HepG2 (cell line): ENCODE results near the gene LEP. TPM values are rescaled to one million over a fixed set of nuclear protein-coding genes. Genes with fewer than 3 reads are reported as not detected.

ENCODE experiments used
- ATAC-seq: fragments of 200-7000 bp; cut with Tn5 transposase; 3 replicates; pipeline ENCODE4 v1.9.1; 2020; ENCODE audit warnings: mild to moderate bottlenecking, moderate library complexity
- BruUV-seq: library from RNA; stranded (reverse); fragments of 400-500 nt; replicated peaks from 2 replicates; lab custom pipeline; 2021; lab: Mats Ljungman, UMichigan
- CTCF ChIA-PET: fragments of 300-600 bp; formaldehyde crosslinking; extraction: SDS; loops from one replicate; lab custom pipeline; 2021; ENCODE audit warnings: low total read pairs, inconsistent platforms, low intra/inter-chr PET ratio; lab: Yijun Ruan, JAX
- POLR2A ChIA-PET: fragments of 350-600 bp; sonication (Branson Sonifier 250); formaldehyde crosslinking; loops from one replicate; lab custom pipeline; 2020; ENCODE audit warnings: antibody characterized with exemption, inconsistent platforms; lab: Yijun Ruan, JAX
- DNase-seq: peaks from one replicate; pipeline ENCODE4 v3.0.0-alpha.2; 2015; ENCODE audit warnings: low spot score
- FAIRE-seq: peaks from 3 replicates; lab custom pipeline; 2011; peaks lifted over from hg19 to GRCh38; lab: Jason Lieb, UNC
- H2AFZ ChIP-seq: one replicate; pipeline ENCODE4 v1.6.1; 2011; ENCODE audit warnings: low read length, inconsistent platforms
- H3K27ac ChIP-seq: fragments of 300-600 bp; 3 replicates; pipeline ENCODE4 v1.8.0; 2011; ENCODE audit warnings: mixed run types, mild to moderate bottlenecking, mixed read lengths, low read length, inconsistent platforms; ENCODE audit not compliant: insufficient read depth; ENCODE audit errors: extremely low read length
- H3K27me3 ChIP-seq, 2 experiments: fragments of 200-600 bp in 1 of 2; 2 replicates in 1 of 2; 3 replicates in 1 of 2; pipeline versions ENCODE4 v1.6.0 to v1.8.0; 2011; ENCODE audit warnings: low read length in 2 of 2, mild to moderate bottlenecking in 2 of 2, moderate library complexity in 2 of 2, inconsistent platforms in 1 of 2; ENCODE audit not compliant: insufficient read depth in 2 of 2, control insufficient read depth in 1 of 2
- H3K36me3 ChIP-seq, 2 experiments: fragments of 200-600 bp in 1 of 2; replicated peaks in 1 of 2; 2 replicates in 1 of 2; 3 replicates in 1 of 2; pipeline versions ENCODE4 v1.5.1 to v1.8.0; 2011; ENCODE audit warnings: low read length in 2 of 2, inconsistent platforms in 1 of 2; ENCODE audit not compliant: insufficient read depth in 2 of 2, control insufficient read depth in 1 of 2
- H3K4me1 ChIP-seq: 2 replicates; pipeline ENCODE4 v1.5.1; 2012; ENCODE audit warnings: low read length, inconsistent platforms; ENCODE audit not compliant: insufficient read depth
- H3K4me2 ChIP-seq: 2 replicates; pipeline ENCODE4 v1.6.0; 2011; ENCODE audit warnings: low read depth, low read length, inconsistent platforms
- H3K4me3 ChIP-seq, 3 experiments: fragments of 200-600 bp in 1 of 3; sonication (generic), shearing (Covaris generic) in 1 of 3; replicated peaks in 1 of 3; 2 replicates each; pipeline ENCODE4 v1.5.1; 2011 to 2016; ENCODE audit warnings: low read length in 3 of 3, inconsistent platforms in 2 of 3, low read depth in 2 of 3, mild to moderate bottlenecking in 2 of 3, control low read depth in 1 of 3, mixed read lengths in 1 of 3; ENCODE audit not compliant: insufficient read depth in 1 of 3
- H3K79me2 ChIP-seq: one replicate; pipeline ENCODE4 v1.6.1; 2011; ENCODE audit warnings: low read length, inconsistent platforms; ENCODE audit not compliant: insufficient read depth
- H3K9ac ChIP-seq: 2 replicates; pipeline ENCODE4 v1.6.0; 2011; ENCODE audit warnings: mild to moderate bottlenecking, low read depth, low read length, inconsistent platforms; ENCODE audit not compliant: insufficient read depth
- H3K9me3 ChIP-seq: 2 replicates; pipeline ENCODE4 v1.5.1; 2012; ENCODE audit warnings: mild to moderate bottlenecking, low read length
- H4K20me1 ChIP-seq: 2 replicates; pipeline ENCODE4 v1.6.0; 2011; ENCODE audit warnings: inconsistent platforms, mild to moderate bottlenecking, low read length, moderate library complexity; ENCODE audit not compliant: insufficient read depth
- FOXJ3 ChIP-seq: sonication (generic); formaldehyde crosslinking; IDR thresholded peaks from 2 replicates; pipeline ENCODE4 v1.4.0; 2020; ENCODE audit warnings: missing genetic modification reagents, mild to moderate bottlenecking, borderline replicate concordance
- SALL1 ChIP-seq: sonication (generic); formaldehyde crosslinking; IDR thresholded peaks from 2 replicates; pipeline ENCODE4 v1.8.0; 2022; ENCODE audit warnings: mild to moderate bottlenecking, missing genetic modification reagents
- SP4 ChIP-seq: sonication (generic); formaldehyde crosslinking; IDR thresholded peaks from 2 replicates; pipeline ENCODE4 v1.8.1; 2023; ENCODE audit warnings: mild to moderate bottlenecking, missing genetic modification reagents
- SP5 ChIP-seq: IDR thresholded peaks from 2 replicates; pipeline ENCODE4 v1.6.1; 2016; ENCODE audit warnings: low read depth, borderline replicate concordance
- ZNF12 ChIP-seq: sonication (generic); formaldehyde crosslinking; IDR thresholded peaks from 2 replicates; pipeline ENCODE4 v1.5.0; 2020; ENCODE audit warnings: missing genetic modification reagents
- ZNF224 ChIP-seq: sonication (generic); formaldehyde crosslinking; IDR thresholded peaks from 2 replicates; pipeline ENCODE4 v1.5.0; 2020; ENCODE audit warnings: mild to moderate bottlenecking, missing genetic modification reagents
- ZNF329 ChIP-seq: sonication (generic); formaldehyde crosslinking; IDR thresholded peaks from 2 replicates; pipeline ENCODE4 v1.9.0; 2021; ENCODE audit warnings: low read depth, mild to moderate bottlenecking, missing genetic modification reagents
- ZNF607 ChIP-seq: sonication (generic); formaldehyde crosslinking; IDR thresholded peaks from 2 replicates; pipeline ENCODE4 v1.5.1; 2020; ENCODE audit warnings: missing genetic modification reagents, mild to moderate bottlenecking, borderline replicate concordance
- ZNF691 ChIP-seq: sonication (generic); formaldehyde crosslinking; IDR thresholded peaks from 2 replicates; pipeline ENCODE4 v1.4.0; 2020; ENCODE audit warnings: missing genetic modification reagents, low read depth, mild to moderate bottlenecking, borderline replicate concordance
- ZNF878 ChIP-seq: sonication (generic); formaldehyde crosslinking; IDR thresholded peaks from 2 replicates; pipeline ENCODE4 v1.8.1; 2023; ENCODE audit warnings: mild to moderate bottlenecking, missing genetic modification reagents, moderate library complexity
- ZSCAN29 ChIP-seq: sonication (generic); formaldehyde crosslinking; conservative IDR thresholded peaks from 2 replicates; pipeline ENCODE4 v1.4.0; 2020; ENCODE audit warnings: mild to moderate bottlenecking, missing genetic modification reagents
- WGBS: methylation state at CpG from one replicate; pipeline ENCODE4 v1.1.6; 2017; ENCODE audit warnings: low lambda C conversion rate; 5-methylcytosine and 5-hydroxymethylcytosine counted together
- in situ Hi-C: cut with HindIII; loops from 2 replicates; pipeline ENCODE4 v1.10.0; 2017; ENCODE audit warnings: low pct_unique_long_range_greater_than_20kb; ENCODE audit not compliant: extremely low pct_ligation_motif_present
- intact Hi-C: fragments of 100-400 bp; cut with micrococcal nuclease; formaldehyde crosslinking; loops from one replicate; pipeline ENCODE4 v1.10.0; 2022; ENCODE audit not compliant: unreplicated experiment
- polyA plus RNA-seq, 8 experiments: library from polyadenylated mRNA; depleted of rRNA in 3 of 8; stranded (reverse) in 7 of 8; unstranded in 1 of 8; fragments of >200 nt; fragmentation: Illumina TruSeq in 4 of 8; extraction: Trizol in 4 of 8; gene quantifications; 2 replicates each; pipeline versions ENCODE4 v1.2.1 to v1.2.3, GENCODE V29; 2011 to 2016; ENCODE audit warnings: low read depth in 4 of 8, missing spikeins in 1 of 8, mixed read lengths in 1 of 8; ENCODE audit not compliant: insufficient read depth in 1 of 8
- total RNA-seq, 5 experiments: library from RNA; depleted of rRNA; stranded (reverse); fragments of >200 nt; fragmentation: Illumina TruSeq; extraction: Trizol; gene quantifications; 2 replicates each; pipeline ENCODE4 v1.2.3, GENCODE V29; 2016; ENCODE audit warnings: low read depth in 1 of 5
- TF ChIP-seq, protein P1 (sequence below): sonication (generic); formaldehyde crosslinking; IDR thresholded peaks from 2 replicates; pipeline ENCODE4 v1.5.1; 2020; ENCODE audit warnings: missing genetic modification reagents, mild to moderate bottlenecking, borderline replicate concordance
- TF ChIP-seq, protein P2 (sequence below): sonication (generic); formaldehyde crosslinking; IDR thresholded peaks from 2 replicates; pipeline ENCODE4 v1.5.1; 2020; ENCODE audit warnings: mild to moderate bottlenecking, missing genetic modification reagents, borderline replicate concordance
- TF ChIP-seq, protein P3 (sequence below): sonication (generic); formaldehyde crosslinking; IDR thresholded peaks from 2 replicates; pipeline ENCODE4 v1.8.0; 2022; ENCODE audit warnings: missing genetic modification reagents, low read depth, mild to moderate bottlenecking, borderline replicate concordance
- TF ChIP-seq, protein P4 (sequence below): sonication (generic); formaldehyde crosslinking; IDR thresholded peaks from 2 replicates; pipeline ENCODE4 v1.9.0; 2022; ENCODE audit warnings: low read depth, missing genetic modification reagents

Gene LEP
- total and polyA plus RNA-seq, 2 of the 13 experiments (the other 11 are each of a cell fraction or from before 2014, with no cell fraction given): 0.05 TPM; not detected in 1

GRCh38 chr7:128274246-128274883, 33.3 kb downstream of the LEP start:
- Histone ChIP-seq H3K27me3 (no peaks in the 10 kb centered on the region), H3K9ac (peak overlapping the region; percentile 12; the same call in 1 of the 2 replicates), H3K4me3 (no peak overlapping the region; a peak in 1 of 6 replicates), H3K79me2 (no peaks in the 10 kb centered on the region), H3K4me1 (peaks cover 25% of the 10 kb centered on the region), H3K9me3 (no peaks in the 10 kb centered on the region), H2AFZ (no peak overlapping the region), H3K27ac (peak overlapping the region; percentile 28), H3K36me3 (no peaks in the 10 kb centered on the region), H4K20me1 (no peaks in the 10 kb centered on the region), H3K4me2 (peak overlapping the region; percentile 59)
- no peak for FAIRE-seq
- 17% methylated on average over 4 of the region's 4 CpGs for WGBS
- TF ChIP-seq, protein P1, sequence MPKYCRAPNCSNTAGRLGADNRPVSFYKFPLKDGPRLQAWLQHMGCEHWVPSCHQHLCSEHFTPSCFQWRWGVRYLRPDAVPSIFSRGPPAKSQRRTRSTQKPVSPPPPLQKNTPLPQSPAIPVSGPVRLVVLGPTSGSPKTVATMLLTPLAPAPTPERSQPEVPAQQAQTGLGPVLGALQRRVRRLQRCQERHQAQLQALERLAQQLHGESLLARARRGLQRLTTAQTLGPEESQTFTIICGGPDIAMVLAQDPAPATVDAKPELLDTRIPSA (CRISPR knock-in tag): 0 out of 2 replicates have a peak, but pooled peaks have one; percentile 28
- TF ChIP-seq SP4 (CRISPR knock-in tag): 0 out of 2 replicates have a peak, but pooled peaks have one; percentile 15
- no peak for TF ChIP-seq ZSCAN29 (CRISPR knock-in tag)
- TF ChIP-seq SP5 (CRISPR knock-in tag): no peak
- TF ChIP-seq FOXJ3: no peak
- TF ChIP-seq SALL1 (CRISPR knock-in tag): peak; percentile 53; the same call in 1 of the 2 replicates
- TF ChIP-seq ZNF607 (CRISPR knock-in tag): 0 out of 2 replicates have a peak, but pooled peaks have one; percentile 58
- TF ChIP-seq ZNF12 (CRISPR knock-in tag): 0 out of 2 replicates have a peak, but pooled peaks have one; percentile 48
- TF ChIP-seq, protein P2, sequence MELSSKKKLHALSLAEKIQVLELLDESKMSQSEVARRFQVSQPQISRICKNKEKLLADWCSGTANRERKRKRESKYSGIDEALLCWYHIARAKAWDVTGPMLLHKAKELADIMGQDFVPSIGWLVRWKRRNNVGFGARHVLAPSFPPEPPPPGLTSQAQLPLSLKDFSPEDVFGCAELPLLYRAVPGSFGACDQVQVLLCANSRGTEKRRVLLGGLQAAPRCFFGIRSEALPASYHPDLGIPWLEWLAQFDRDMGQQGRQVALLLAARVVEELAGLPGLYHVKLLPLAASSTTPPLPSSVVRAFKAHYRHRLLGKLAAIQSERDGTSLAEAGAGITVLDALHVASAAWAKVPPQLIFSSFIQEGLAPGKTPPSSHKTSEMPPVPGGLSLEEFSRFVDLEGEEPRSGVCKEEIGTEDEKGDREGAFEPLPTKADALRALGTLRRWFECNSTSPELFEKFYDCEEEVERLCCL: no peak
- no peak for TF ChIP-seq ZNF224 (CRISPR knock-in tag)
- TF ChIP-seq, protein P3, sequence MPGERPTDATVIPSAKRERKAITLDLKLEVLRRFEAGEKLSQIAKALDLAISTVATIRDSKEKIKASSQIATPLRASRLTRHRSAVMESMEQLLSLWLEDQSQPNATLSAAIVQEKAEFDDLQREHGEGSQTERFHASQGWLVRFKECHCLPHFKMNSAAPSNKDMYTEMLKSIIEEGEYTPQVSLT (CRISPR knock-in tag): no peak
- TF ChIP-seq, protein P4, sequence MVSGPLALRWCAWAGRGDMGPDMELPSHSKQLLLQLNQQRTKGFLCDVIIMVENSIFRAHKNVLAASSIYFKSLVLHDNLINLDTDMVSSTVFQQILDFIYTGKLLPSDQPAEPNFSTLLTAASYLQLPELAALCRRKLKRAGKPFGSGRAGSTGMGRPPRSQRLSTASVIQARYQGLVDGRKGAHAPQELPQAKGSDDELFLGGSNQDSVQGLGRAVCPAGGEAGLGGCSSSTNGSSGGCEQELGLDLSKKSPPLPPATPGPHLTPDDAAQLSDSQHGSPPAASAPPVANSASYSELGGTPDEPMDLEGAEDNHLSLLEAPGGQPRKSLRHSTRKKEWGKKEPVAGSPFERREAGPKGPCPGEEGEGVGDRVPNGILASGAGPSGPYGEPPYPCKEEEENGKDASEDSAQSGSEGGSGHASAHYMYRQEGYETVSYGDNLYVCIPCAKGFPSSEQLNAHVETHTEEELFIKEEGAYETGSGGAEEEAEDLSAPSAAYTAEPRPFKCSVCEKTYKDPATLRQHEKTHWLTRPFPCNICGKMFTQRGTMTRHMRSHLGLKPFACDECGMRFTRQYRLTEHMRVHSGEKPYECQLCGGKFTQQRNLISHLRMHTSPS (CRISPR knock-in tag): peak; percentile 76; the same call in 1 of the 2 replicates
- no peak for TF ChIP-seq ZNF329 (CRISPR knock-in tag)
- TF ChIP-seq ZNF878 (CRISPR knock-in tag): no peak; the same call in 1 of the 2 replicates
- TF ChIP-seq ZNF691 (CRISPR knock-in tag): no peak
- CTCF ChIA-PET: no interaction called here
- ATAC-seq: peak; percentile 80
- POLR2A ChIA-PET: interaction anchor here (1.0 kb wide), 1 partner anchor 69 kb away, joined by 4 read pairs; the partner anchor contains the start of gene RBM28
- in situ Hi-C loops (no loop called here), intact Hi-C loops (no loop called here)
- no TSS peak for BruUV-seq
- no peak for DNase-seq
